ENCODE data around the gene CKAP2L.

Gene CKAP2L

GRCh38 chr2:112691881-112692281, 72.5 kb downstream of the CKAP2L start:
- no peak for TF ChIP-seq CTCF (conservative IDR thresholded peaks at IDR 0.05)

GRCh38 chr2:112690853-112691401, 73.5 kb downstream of the CKAP2L start:
- TF ChIP-seq CTCF (conservative IDR thresholded peaks at IDR 0.05) = peak; percentile 84
- no peak overlapping the region for H3K27ac ChIP-seq

More at GRCh38 chr2:112691881-112692281, 72.5 kb downstream of the CKAP2L start:
- no peak overlapping the region for H3K27ac ChIP-seq

DNA sequence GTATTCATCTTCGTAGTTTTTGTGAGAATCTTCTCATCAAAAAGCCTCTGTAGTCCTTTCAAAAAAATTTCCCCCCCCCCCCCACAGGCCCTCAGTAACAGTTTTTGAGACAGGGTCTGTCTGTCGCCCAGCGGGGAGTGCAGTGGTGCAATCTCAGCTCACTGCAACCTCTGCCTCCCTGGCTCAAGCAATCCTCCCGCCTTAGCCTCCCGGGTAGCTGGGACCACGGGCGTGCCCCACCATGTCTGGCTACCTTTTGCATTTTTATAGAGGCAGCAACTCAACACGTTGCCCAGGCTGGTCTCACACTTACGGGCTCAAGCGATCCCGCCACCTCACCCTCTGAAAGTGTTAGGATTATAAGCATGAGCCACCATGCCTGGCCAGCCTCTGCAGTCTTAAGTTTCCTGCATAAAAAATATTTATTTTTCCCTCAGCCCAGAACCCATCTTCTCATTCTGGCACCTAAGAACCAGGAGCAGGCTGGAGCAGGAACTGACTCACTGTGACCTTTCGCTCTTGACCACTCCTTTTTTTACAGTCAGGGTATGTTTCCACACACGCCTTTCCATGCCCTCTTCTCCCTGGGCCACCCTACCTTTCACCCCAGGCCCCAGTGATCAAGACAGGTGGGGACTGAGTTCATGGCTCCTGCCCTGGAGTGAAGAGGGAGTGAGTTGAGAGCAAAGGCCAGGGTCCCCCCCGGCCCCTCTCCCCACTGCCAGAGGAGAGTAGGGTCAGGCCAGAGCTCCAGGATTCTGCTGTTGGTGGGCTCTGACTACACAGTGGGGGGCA, 76.1 kb downstream of the CKAP2L start:
- no peak overlapping the region for H3K27ac ChIP-seq
- no peak for TF ChIP-seq CTCF (conservative IDR thresholded peaks at IDR 0.05)

GRCh38 chr2:112687522-112687921, 76.9 kb downstream of the CKAP2L start:
- no peak overlapping the region for H3K27ac ChIP-seq
- TF ChIP-seq CTCF (conservative IDR thresholded peaks at IDR 0.05) = no peak

Measured in VCaP (cell line).